Testis (tissue), 3 donors: ENCODE measurements around the gene ADAMTSL2. TPM values are rescaled to one million over a fixed set of nuclear protein-coding genes. Genes with fewer than 3 reads are reported as not detected.

Experiments
- DNase-seq: peaks from one replicate; pipeline ENCODE4 v3.0.0-alpha.2; 2019
- H3K27ac ChIP-seq, 2 donors: fragments of 200-600 bp; sonication (generic); one replicate each; pipeline ENCODE4 v1.5.1; 2019
- H3K27me3 ChIP-seq: fragments of 200-600 bp; sonication (generic); one replicate; pipeline ENCODE4 v1.5.1; 2019
- H3K36me3 ChIP-seq: fragments of 200-600 bp; sonication (generic); one replicate; pipeline ENCODE4 v1.5.1; 2017; ENCODE audit warnings: low read depth; ENCODE audit errors: missing control alignments
- H3K4me1 ChIP-seq: fragments of 200-600 bp; sonication (generic); one replicate; pipeline ENCODE4 v1.5.1; 2019
- H3K4me3 ChIP-seq, 2 donors: fragments of 200-600 bp; sonication (generic); one replicate each; pipeline ENCODE4 v1.5.1; 2017 to 2019
- H3K9me3 ChIP-seq: fragments of 200-600 bp; sonication (generic); one replicate; pipeline ENCODE4 v1.5.1; 2017
- POLR2A ChIP-seq: fragments of 450-650 bp; IDR thresholded peaks from one replicate; pipeline ENCODE4 v1.6.1; 2017; ENCODE audit warnings: antibody characterized with exemption, mild to moderate bottlenecking, moderate library complexity
- WGBS, 2 donors: methylation state at CpG; one replicate each; pipeline ENCODE4 v1.1.5; 2018; 5-methylcytosine and 5-hydroxymethylcytosine counted together
- intact Hi-C: fragments of 100-400 bp; cut with DNase I; formaldehyde crosslinking; loops from one replicate; pipeline ENCODE4 v1.15.1; 2023; ENCODE audit warnings: low total_unique reads
- polyA plus RNA-seq: library from polyadenylated mRNA; stranded (reverse); fragments of 350-450 nt; fragmentation: Illumina TruSeq; extraction: RNeasy Lipid Tissue Mini Kit (QIAGEN cat#74804); gene quantifications from one replicate; pipeline ENCODE4 v1.2.3, GENCODE V29; 2014; ENCODE audit warnings: low read depth, low replicate concordance; ENCODE audit not compliant: insufficient read depth
- total RNA-seq, 2 donors: library from RNA; depleted of rRNA; stranded (reverse); fragments of >200 nt; gene quantifications; one replicate each; pipeline ENCODE4 v1.2.3, GENCODE V29; 2016
- TF ChIP-seq, protein P1 (sequence below), 3 experiments: fragments of 450-650 bp in 2 of 3; fragments of 200-600 bp in 1 of 3; sonication (generic) in 1 of 3; IDR thresholded peaks; one replicate each; pipeline ENCODE4 v1.5.1; 2016 to 2019; ENCODE audit warnings: antibody characterized with exemption in 3 of 3, mild to moderate bottlenecking in 2 of 3, moderate library complexity in 1 of 3

Gene ADAMTSL2
- total and polyA plus RNA-seq, 3 donors from 2014 or later = 3.8 to 11.1 (median 9.4) TPM

GRCh38 chr9:133515240-133515610, 19.3 kb upstream of the ADAMTSL2 start:
- intact Hi-C loops = loop anchor here (5.0 kb wide), 1 partner anchor 52 kb away; no protein-coding TSS in a partner anchor
- Histone ChIP-seq H3K4me1 (peaks cover 22% of the 10 kb centered on the region), H3K4me3 (no peak overlapping the region), H3K27ac (no peak overlapping the region), H3K36me3 (no peaks in the 10 kb centered on the region), H3K27me3 (no peaks in the 10 kb centered on the region), H3K9me3 (no peaks in the 10 kb centered on the region)
- DNase-seq = no peak
- no peak for TF ChIP-seq POLR2A
- TF ChIP-seq, protein P1, sequence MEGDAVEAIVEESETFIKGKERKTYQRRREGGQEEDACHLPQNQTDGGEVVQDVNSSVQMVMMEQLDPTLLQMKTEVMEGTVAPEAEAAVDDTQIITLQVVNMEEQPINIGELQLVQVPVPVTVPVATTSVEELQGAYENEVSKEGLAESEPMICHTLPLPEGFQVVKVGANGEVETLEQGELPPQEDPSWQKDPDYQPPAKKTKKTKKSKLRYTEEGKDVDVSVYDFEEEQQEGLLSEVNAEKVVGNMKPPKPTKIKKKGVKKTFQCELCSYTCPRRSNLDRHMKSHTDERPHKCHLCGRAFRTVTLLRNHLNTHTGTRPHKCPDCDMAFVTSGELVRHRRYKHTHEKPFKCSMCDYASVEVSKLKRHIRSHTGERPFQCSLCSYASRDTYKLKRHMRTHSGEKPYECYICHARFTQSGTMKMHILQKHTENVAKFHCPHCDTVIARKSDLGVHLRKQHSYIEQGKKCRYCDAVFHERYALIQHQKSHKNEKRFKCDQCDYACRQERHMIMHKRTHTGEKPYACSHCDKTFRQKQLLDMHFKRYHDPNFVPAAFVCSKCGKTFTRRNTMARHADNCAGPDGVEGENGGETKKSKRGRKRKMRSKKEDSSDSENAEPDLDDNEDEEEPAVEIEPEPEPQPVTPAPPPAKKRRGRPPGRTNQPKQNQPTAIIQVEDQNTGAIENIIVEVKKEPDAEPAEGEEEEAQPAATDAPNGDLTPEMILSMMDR (IDR thresholded peaks at IDR 0.05) = no peak
- 76 to 85% methylated on average over 2 to 10 of the region's 10 CpGs for WGBS, 2 donors

DNA sequence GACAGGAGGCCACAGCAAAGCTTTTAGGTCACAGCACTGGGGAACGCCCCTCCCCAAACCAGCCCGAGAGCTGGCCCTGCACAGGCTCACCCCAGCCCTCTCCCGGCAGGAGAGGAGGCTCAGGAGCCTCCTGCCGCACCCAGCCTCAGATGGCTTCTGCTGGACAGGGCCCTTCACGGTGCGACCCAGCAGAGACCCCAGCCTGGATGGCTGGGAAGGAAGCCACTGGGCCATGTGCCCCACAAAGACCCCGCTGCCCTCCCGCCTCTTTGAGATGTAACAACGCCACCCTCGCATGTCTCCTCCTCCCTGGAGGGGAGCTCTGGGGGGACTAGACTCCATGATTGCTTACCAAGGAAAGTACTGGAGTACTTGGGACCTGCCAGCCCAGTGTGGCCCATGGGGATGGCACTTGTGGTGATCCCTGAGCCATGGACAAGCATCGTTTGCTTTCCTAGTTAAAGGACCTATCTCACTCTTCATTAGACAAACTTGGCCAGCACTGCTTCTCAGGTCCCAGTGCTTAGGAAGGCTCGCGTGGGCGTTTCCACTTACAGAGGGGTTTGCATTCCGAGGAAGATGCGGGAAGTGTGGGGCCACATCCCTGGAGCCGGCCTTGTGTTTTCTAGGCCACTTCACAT, 18.8 kb upstream of the ADAMTSL2 start:
- WGBS, 2 donors = 87 to 93% methylated on average over 6 to 17 of the region's 17 CpGs
- TF ChIP-seq POLR2A = no peak
- TF ChIP-seq, protein P1 (IDR thresholded peaks at IDR 0.05) = no peak
- intact Hi-C loops = loop anchor here (5.0 kb wide), 1 partner anchor 52 kb away; no protein-coding TSS in a partner anchor

GRCh38 chr9:133516256-133516960, 18.1 kb upstream of the ADAMTSL2 start:
- H3K9me3 ChIP-seq = no peaks in the 10 kb centered on the region
- H3K4me3 ChIP-seq = no peak overlapping the region
- intact Hi-C loops = loop anchor here (5.0 kb wide), 1 partner anchor 51 kb away; no protein-coding TSS in a partner anchor
- H3K4me1 ChIP-seq = peaks cover 22% of the 10 kb centered on the region
- no peak overlapping the region for H3K27ac ChIP-seq
- WGBS, 2 donors = 85 to 95% methylated on average over 11 of the region's 11 CpGs
- no peak for DNase-seq
- no peaks in the 10 kb centered on the region for H3K36me3 ChIP-seq
- TF ChIP-seq POLR2A = no peak
- H3K27me3 ChIP-seq = no peaks in the 10 kb centered on the region

More for the DNA sequence above, 18.8 kb upstream of the ADAMTSL2 start:
- Histone ChIP-seq H3K27ac (no peak overlapping the region), H3K4me3 (no peak overlapping the region), H3K36me3 (no peaks in the 10 kb centered on the region), H3K4me1 (peaks cover 22% of the 10 kb centered on the region), H3K27me3 (no peaks in the 10 kb centered on the region), H3K9me3 (no peaks in the 10 kb centered on the region)
- DNase-seq = no peak

- H3K4me1 ChIP-seq = peaks cover 22% of the 10 kb centered on the region
- 93 to 94% methylated on average over 3 to 9 of the region's 9 CpGs for WGBS, 2 donors
- intact Hi-C loops = loop anchor here (5.0 kb wide), 1 partner anchor 50 kb away; no protein-coding TSS in a partner anchor
- no peak for DNase-seq
- no peaks in the 10 kb centered on the region for H3K27me3 ChIP-seq
- no peak for TF ChIP-seq POLR2A
- TF ChIP-seq, protein P1 (IDR thresholded peaks at IDR 0.05) = no peak
- H3K4me3 ChIP-seq = no peak overlapping the region
- H3K27ac ChIP-seq = no peak overlapping the region
- no peaks in the 10 kb centered on the region for H3K9me3 ChIP-seq
- no peaks in the 10 kb centered on the region for H3K36me3 ChIP-seq
These were observed 17.5 kb upstream of the ADAMTSL2 start for GRCh38 chr9:133516961-133517350.

GRCh38 chr9:133517711-133518110, 16.8 kb upstream of the ADAMTSL2 start:
- H3K27ac ChIP-seq = no peak overlapping the region
- no peak for TF ChIP-seq POLR2A
- TF ChIP-seq, protein P1 (IDR thresholded peaks at IDR 0.05) = no peak

More at GRCh38 chr9:133517711-133518110, 16.8 kb upstream of the ADAMTSL2 start:
- Histone ChIP-seq H3K9me3 (no peaks in the 10 kb centered on the region), H3K4me3 (no peak overlapping the region), H3K36me3 (no peaks in the 10 kb centered on the region), H3K27me3 (no peaks in the 10 kb centered on the region), H3K4me1 (peaks cover 22% of the 10 kb centered on the region)
- intact Hi-C loops = loop anchor here (5.0 kb wide), 1 partner anchor 50 kb away; no protein-coding TSS in a partner anchor
- DNase-seq = no peak
- WGBS, 2 donors = 82% methylated on average over 8 of the region's 8 CpGs; no CpG with 5 or more reads in 1 of the 2 donors
